Stomach (tissue), 9 donors: ENCODE results near the gene CTNNA1. TPM values are rescaled to one million over a fixed set of nuclear protein-coding genes. Genes with fewer than 3 reads are reported as not detected.
"Not testable (repeated sequence)": the region's sequence is repeated elsewhere in the genome, so short reads cannot be mapped to it uniquely, and the experiment has no call there.

Experiments
- DNase-seq, 2 donors: peaks; one replicate each; pipeline versions ENCODE4 v3.0.0 to v3.0.0-alpha.2; 2013 to 2019
- H3K27ac ChIP-seq, 5 donors: fragments of 200-600 bp in 4 of 5; sonication (generic) in 4 of 5; one replicate each; pipeline ENCODE4 v1.5.1; 2013 to 2019; ENCODE audit warnings: mild to moderate bottlenecking in 1 of 5, moderate library complexity in 1 of 5
- H3K27me3 ChIP-seq, 3 donors: fragments of 200-600 bp; sonication (generic); one replicate each; pipeline ENCODE4 v1.5.1; 2017 to 2019; ENCODE audit warnings: mixed run types in 1 of 3
- H3K36me3 ChIP-seq, 4 donors: fragments of 200-600 bp; sonication (generic); 1 replicate in 3 of 4; 2 replicates in 1 of 4; pipeline ENCODE4 v1.5.1; 2016 to 2019
- H3K4me1 ChIP-seq, 4 donors: fragments of 200-600 bp; sonication (generic); one replicate each; pipeline ENCODE4 v1.5.1; 2016 to 2019
- H3K4me3 ChIP-seq, 4 donors: fragments of 200-600 bp; sonication (generic) in 3 of 4; one replicate each; pipeline ENCODE4 v1.5.1; 2016 to 2019; ENCODE audit warnings: mild to moderate bottlenecking in 1 of 4
- H3K9me3 ChIP-seq, 4 donors: fragments of 200-600 bp; sonication (generic); one replicate each; pipeline ENCODE4 v1.5.1; 2016 to 2019
- EP300 ChIP-seq: sonication (generic); formaldehyde crosslinking; IDR thresholded peaks from one replicate; pipeline ENCODE4 v1.6.1; 2017; ENCODE audit warnings: antibody characterized with exemption
- POLR2A ChIP-seq, 4 donors: fragments of 450-650 bp; IDR thresholded peaks; one replicate each; pipeline ENCODE4 v1.6.1; 2016; ENCODE audit warnings: antibody characterized with exemption in 4 of 4, control low read depth in 2 of 4, mild to moderate bottlenecking in 1 of 4, moderate library complexity in 1 of 4
- POLR2AphosphoS5 ChIP-seq, 3 donors: sonication (generic); formaldehyde crosslinking; IDR thresholded peaks; one replicate each; pipeline ENCODE4 v1.6.1; 2016; ENCODE audit warnings: antibody characterized with exemption in 3 of 3
- WGBS, 5 donors: extraction: QIAGEN DNeasy Blood & Tissue Kit in 3 of 5; methylation state at CpG; one replicate each; pipeline versions ENCODE4 v1.1.5 to v1.1.7; 2013 to 2018; 5-methylcytosine and 5-hydroxymethylcytosine counted together
- intact Hi-C: fragments of 100-400 bp; cut with DNase I; formaldehyde crosslinking; loops from one replicate; pipeline ENCODE4 v1.15.1; 2023; ENCODE audit warnings: low total_unique reads
- polyA plus RNA-seq, 3 donors: library from polyadenylated mRNA; stranded (reverse); fragments of 200-250 nt; gene quantifications; one replicate each; pipeline ENCODE4 v1.2.3, GENCODE V29; 2013
- total RNA-seq, 5 donors: library from RNA; depleted of rRNA; stranded (reverse); fragments of >200 nt; gene quantifications; one replicate each; pipeline versions ENCODE4 v1.1.0 to v1.2.3, GENCODE V29; 2014 to 2016
- TF ChIP-seq, protein P1 (sequence below), 7 experiments: fragments of 450-650 bp in 4 of 7; fragments of 200-600 bp in 3 of 7; sonication (generic) in 3 of 7; IDR thresholded peaks; one replicate each; pipeline ENCODE4 v1.5.1; 2016 to 2019; ENCODE audit warnings: antibody characterized with exemption in 7 of 7, control low read depth in 2 of 7, mild to moderate bottlenecking in 1 of 7
- donor health status: healthy with polysubstance abuse.
- donor health status: Bipolar disorder and iron deficiency.
- donor health status: healthy.

The CTNNA1 gene
- total and polyA plus RNA-seq, 8 donors: 88.7 to 531 (median 214) TPM

DNA sequence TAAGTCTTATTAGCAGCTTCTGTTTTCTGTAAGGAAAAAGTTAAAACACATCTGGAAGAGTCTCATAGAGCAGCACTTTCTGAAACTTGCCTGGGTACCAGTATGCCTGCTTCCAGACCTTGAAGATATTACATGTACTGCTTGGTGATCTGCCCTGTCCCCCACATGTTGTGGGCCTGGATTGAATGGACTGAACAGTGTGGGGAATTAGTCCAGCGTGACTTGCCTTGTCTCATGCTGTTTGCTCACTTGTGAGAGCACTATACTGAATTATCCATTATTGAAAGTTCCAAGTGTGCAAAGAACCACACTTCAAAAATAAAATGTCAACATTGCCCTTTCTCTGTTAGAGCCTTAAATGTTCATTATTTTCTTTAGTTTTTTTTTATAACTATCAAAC, 8.9 kb downstream of the CTNNA1 start:
- Histone ChIP-seq H3K4me1 (peaks cover 32 to 95% (median 69%) of the 10 kb centered on the region in 4 donors), H3K36me3 (peaks cover 6 to 36% (median 26%) of the 10 kb centered on the region in 4 donors), H3K4me3 (no peak overlapping the region), H3K27me3 (no peaks in the 10 kb centered on the region), H3K9me3 (no peaks in the 10 kb centered on the region), H3K27ac (no peak overlapping the region)
- 25 to 50% (median 35%) methylated on average over 1 of the region's 1 CpG for WGBS, 5 donors
- no peak for DNase-seq
- intact Hi-C loops: no loop called here
- no peak for TF ChIP-seq POLR2A (IDR thresholded peaks at IDR 0.05)

- 89 to 91% (median 89%) methylated on average over 3 of the region's 3 CpGs for WGBS, 5 donors
- intact Hi-C loops: no loop called here
- DNase-seq: no peak
- TF ChIP-seq POLR2A (IDR thresholded peaks at IDR 0.05): no peak
- Histone ChIP-seq H3K4me1 (peaks cover 30 to 94% (median 70%) of the 10 kb centered on the region in 4 donors), H3K4me3 (no peak overlapping the region), H3K27me3 (no peaks in the 10 kb centered on the region), H3K9me3 (no peaks in the 10 kb centered on the region), H3K36me3 (peaks cover 2 to 28% (median 21%) of the 10 kb centered on the region in 4 donors), H3K27ac (no peak overlapping the region)
These were observed 10.0 kb downstream of the CTNNA1 start for GRCh38 chr5:138763037-138763778.

- DNase-seq: no peak
- Histone ChIP-seq H3K36me3 (peaks cover 0 to 9% (median 2%) of the 10 kb centered on the region in 4 donors), H3K4me3 (no peak overlapping the region), H3K27ac (no peak overlapping the region), H3K27me3 (no peaks in the 10 kb centered on the region), H3K4me1 (peaks cover 22 to 97% (median 64%) of the 10 kb centered on the region in 4 donors), H3K9me3 (no peaks in the 10 kb centered on the region)
- WGBS, 5 donors: 79 to 93% (median 87%) methylated on average over 6 of the region's 6 CpGs
- intact Hi-C loops: no loop called here
- TF ChIP-seq POLR2A (IDR thresholded peaks at IDR 0.05) (no peak), EP300 (no peak), POLR2AphosphoS5 (IDR thresholded peaks at IDR 0.05) (no peak)
- TF ChIP-seq, protein P1, sequence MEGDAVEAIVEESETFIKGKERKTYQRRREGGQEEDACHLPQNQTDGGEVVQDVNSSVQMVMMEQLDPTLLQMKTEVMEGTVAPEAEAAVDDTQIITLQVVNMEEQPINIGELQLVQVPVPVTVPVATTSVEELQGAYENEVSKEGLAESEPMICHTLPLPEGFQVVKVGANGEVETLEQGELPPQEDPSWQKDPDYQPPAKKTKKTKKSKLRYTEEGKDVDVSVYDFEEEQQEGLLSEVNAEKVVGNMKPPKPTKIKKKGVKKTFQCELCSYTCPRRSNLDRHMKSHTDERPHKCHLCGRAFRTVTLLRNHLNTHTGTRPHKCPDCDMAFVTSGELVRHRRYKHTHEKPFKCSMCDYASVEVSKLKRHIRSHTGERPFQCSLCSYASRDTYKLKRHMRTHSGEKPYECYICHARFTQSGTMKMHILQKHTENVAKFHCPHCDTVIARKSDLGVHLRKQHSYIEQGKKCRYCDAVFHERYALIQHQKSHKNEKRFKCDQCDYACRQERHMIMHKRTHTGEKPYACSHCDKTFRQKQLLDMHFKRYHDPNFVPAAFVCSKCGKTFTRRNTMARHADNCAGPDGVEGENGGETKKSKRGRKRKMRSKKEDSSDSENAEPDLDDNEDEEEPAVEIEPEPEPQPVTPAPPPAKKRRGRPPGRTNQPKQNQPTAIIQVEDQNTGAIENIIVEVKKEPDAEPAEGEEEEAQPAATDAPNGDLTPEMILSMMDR (IDR thresholded peaks at IDR 0.05): no peak
These were observed 17.1 kb downstream of the CTNNA1 start for GRCh38 chr5:138770291-138770690.

- Histone ChIP-seq H3K4me3 (no peak overlapping the region), H3K4me1 (peaks cover 22 to 92% (median 59%) of the 10 kb centered on the region in 4 donors), H3K36me3 (peaks cover 0 to 9% (median 2%) of the 10 kb centered on the region in 4 donors), H3K9me3 (no peaks in the 10 kb centered on the region), H3K27ac (no peak overlapping the region), H3K27me3 (no peaks in the 10 kb centered on the region)
- TF ChIP-seq, protein P1 (IDR thresholded peaks at IDR 0.05): no peak
- intact Hi-C loops: no loop called here
- no peak for DNase-seq
- 53 to 72% (median 67%) methylated on average over 1 of the region's 1 CpG for WGBS, 5 donors
These were observed 17.8 kb downstream of the CTNNA1 start for GRCh38 chr5:138770977-138771376.

DNA sequence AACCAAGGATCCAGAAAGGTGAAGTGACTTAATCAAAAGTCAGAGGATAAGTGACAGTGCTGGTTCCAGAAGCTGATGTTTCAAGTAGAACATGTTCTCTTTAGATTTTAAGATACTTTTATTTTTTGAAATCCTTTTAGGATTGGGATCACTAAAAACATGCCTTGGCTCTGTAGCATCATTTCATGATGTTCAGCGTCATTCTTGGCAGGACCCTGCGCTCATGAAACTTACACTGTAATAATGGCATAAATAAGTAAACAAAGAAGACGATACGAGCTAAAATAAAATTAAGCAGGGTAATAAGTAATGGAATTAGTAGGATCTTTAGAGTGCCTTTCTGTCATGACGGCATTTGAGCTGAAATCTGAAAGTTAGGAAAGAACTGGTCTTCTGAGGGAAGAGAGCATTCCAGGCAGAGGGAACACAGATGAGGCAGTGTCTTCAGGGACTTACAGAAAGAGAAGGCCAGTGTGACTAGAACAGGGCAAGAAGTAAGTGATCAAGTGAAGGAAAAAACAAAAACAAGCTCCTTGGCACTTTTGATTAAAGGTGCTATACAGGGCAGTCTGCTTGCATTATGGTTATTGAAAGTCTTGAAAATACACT, 19.9 kb downstream of the CTNNA1 start:
- H3K27ac ChIP-seq: peak overlapping the region in 2 of 5 donors; percentile 31
- no peaks in the 10 kb centered on the region for H3K9me3 ChIP-seq
- DNase-seq: peak in 1 of 2 donors; percentile 31
- 51 to 71% (median 63%) methylated on average over 5 of the region's 5 CpGs for WGBS, 5 donors
- H3K27me3 ChIP-seq: no peaks in the 10 kb centered on the region
- TF ChIP-seq POLR2A (IDR thresholded peaks at IDR 0.05) (no peak), POLR2AphosphoS5 (IDR thresholded peaks at IDR 0.05) (no peak), EP300 (no peak)
- TF ChIP-seq, protein P1 (IDR thresholded peaks at IDR 0.05): no peak
- H3K4me1 ChIP-seq: peaks cover 21 to 72% (median 43%) of the 10 kb centered on the region in 4 donors
- intact Hi-C loops: no loop called here
- no peak overlapping the region for H3K4me3 ChIP-seq
- H3K36me3 ChIP-seq: peaks cover 0 to 14% (median 4%) of the 10 kb centered on the region in 4 donors

GRCh38 chr5:138773624-138774023, 20.4 kb downstream of the CTNNA1 start:
- DNase-seq, H3K9me3 ChIP-seq, H3K27me3 ChIP-seq, H3K4me3 ChIP-seq, intact Hi-C loops: not testable (repeated sequence)
- WGBS, 5 donors: 85 to 91% (median 85%) methylated on average over 6 of the region's 6 CpGs
- H3K27ac ChIP-seq: peak overlapping the region in 2 of 5 donors; percentile 31
- peaks cover 0 to 19% (median 10%) of the 10 kb centered on the region in 4 donors for H3K36me3 ChIP-seq
- peaks cover 21 to 67% (median 42%) of the 10 kb centered on the region in 4 donors for H3K4me1 ChIP-seq
